ENCODE results near the gene PTPRN2.

DNA sequence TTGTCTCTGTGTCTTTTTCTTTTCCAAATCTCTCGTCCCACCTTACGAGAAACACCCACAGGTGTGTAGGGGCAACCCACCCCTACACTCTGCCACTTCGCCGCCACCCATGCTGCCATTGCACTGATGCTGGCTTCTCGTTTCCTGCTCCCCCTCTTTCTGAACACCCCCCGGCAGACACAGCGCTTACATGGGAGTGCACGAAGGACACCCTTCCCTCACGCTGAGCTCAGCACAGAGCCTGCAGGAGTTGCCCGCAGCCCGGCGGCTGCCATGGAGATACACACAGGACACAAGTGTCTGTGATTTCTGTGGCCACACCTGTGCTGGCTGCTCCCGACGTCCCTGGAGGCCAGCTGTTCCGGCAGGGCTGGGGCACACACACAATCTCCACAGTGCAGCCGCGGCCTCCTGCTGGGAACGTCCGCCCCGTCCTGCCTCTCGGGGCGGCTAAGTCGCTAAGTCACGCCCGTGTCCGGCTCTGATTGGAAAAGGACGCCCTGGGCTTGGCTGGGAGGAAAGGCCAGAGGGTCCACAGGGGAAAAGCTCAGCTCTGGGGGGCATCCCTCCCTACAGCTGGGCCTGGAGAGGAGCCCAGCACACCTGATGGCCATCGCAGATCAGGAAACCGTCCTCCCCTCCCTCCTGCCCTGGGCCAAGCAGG lies 349.8 kb downstream of the PTPRN2 start:
- TF ChIP-seq, protein P1, sequence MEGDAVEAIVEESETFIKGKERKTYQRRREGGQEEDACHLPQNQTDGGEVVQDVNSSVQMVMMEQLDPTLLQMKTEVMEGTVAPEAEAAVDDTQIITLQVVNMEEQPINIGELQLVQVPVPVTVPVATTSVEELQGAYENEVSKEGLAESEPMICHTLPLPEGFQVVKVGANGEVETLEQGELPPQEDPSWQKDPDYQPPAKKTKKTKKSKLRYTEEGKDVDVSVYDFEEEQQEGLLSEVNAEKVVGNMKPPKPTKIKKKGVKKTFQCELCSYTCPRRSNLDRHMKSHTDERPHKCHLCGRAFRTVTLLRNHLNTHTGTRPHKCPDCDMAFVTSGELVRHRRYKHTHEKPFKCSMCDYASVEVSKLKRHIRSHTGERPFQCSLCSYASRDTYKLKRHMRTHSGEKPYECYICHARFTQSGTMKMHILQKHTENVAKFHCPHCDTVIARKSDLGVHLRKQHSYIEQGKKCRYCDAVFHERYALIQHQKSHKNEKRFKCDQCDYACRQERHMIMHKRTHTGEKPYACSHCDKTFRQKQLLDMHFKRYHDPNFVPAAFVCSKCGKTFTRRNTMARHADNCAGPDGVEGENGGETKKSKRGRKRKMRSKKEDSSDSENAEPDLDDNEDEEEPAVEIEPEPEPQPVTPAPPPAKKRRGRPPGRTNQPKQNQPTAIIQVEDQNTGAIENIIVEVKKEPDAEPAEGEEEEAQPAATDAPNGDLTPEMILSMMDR (IDR thresholded peaks at IDR 0.05), result no peak
- TF ChIP-seq POLR2A (IDR thresholded peaks at IDR 0.05), result no peak
